T-helper 1 cell treated with Interleukin-12 subunit alpha and Interleukin-12 subunit beta and Interleukin-4 antibody, amounts not matched to agents 30 ng/mL and 1 ng/mL, for 36 hours (primary cell): ENCODE measurements around the gene IGFL2. TPM values are rescaled to one million over a fixed set of nuclear protein-coding genes. Genes with fewer than 3 reads are reported as not detected.
"Not testable (repeated sequence)": the region's sequence is repeated elsewhere in the genome, so short reads cannot be mapped to it uniquely, and the experiment has no call there.

ENCODE experiments used
- intact Hi-C: fragments of 100-400 bp; cut with micrococcal nuclease; formaldehyde crosslinking; loops from one replicate; pipeline ENCODE4 v1.15.1; 2024
- total RNA-seq: library from RNA; stranded (reverse); gene quantifications from 2 replicates; pipeline ENCODE4 v1.2.3, GENCODE V29; 2022

IGFL2 gene
- total RNA-seq, 1 donor from 2014 or later = not detected

DNA sequence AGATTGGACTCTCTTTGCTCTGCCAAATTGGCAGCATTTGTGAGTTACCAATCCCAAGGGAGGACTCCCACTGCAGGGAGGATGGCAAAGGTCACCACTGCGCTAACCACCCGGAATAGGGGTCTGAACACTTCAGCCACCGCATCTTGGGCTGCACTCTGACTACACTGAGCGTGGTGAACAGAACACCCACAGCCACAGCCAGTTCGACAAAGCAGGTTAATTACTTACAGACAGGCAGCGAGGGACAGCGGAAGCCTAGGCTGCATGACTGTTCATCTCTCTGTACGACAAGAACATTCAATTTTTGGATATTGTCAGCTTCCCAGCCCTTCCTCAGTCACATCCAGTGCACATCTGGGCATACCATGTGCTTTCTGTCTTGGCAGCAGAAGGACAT is 59.8 kb downstream of the IGFL2 start:
- intact Hi-C loops = not testable (repeated sequence)

DNA sequence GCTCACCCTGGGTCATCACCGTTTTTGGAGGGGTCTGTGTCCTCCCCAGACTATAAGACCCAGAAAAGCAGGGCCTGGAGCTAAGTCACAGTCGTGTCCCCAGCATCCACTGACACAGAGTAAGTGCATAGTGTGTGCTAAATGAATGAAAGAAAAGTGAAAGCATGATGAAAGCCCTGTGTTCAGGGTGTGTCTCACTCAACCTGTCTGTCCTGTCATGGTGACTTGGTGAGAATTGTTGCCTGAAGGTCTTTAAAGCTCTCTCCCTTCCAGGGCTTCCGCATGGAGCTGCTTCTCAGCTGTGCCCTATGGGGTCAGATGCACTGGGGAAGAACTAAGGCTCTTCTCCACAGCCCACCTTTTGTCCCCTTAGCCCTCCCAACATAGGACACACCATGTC is 61.0 kb downstream of the IGFL2 start:
- intact Hi-C loops = no loop called here

DNA sequence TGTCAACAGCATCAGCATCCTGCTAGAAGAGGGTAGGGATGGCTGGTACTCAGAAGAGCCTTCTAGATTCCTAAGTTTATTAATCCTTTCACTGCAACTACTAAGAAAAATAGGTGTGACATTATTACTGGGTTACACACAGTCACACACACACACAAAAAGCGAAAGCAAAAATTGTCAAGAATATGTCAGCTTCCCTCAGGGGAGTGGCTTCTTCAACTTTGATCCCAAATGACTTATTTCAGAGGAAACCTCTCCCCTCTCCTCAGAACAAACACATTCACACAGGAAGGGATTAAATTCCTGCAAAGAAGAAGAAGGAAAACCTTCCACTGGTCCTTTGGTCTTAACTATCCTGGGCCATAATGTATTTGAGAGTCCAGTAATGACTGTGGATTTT is 61.4 kb downstream of the IGFL2 start:
- intact Hi-C loops = no loop called here

DNA sequence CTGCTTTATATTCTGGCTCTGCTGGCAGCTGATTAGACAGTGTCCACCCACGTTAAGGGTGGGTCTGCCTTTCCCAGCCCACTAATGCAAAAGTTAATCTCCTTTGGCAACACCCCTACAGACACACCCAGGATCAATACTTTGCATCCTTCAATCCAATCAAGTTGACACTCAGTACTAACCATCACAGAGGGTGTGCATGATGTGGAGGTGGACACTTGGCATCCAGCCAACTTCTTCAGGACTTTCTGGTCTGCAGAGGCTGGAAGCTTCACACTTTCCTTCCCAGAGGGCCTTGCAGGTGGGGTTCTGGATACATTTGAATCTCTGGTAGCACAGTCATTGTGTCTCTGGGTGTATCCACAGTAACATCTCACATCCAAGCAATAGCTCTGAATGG is 62.6 kb downstream of the IGFL2 start:
- intact Hi-C loops = no loop called here

Other genes starting within 250 kb of the IGFL2 start
- gene MYPOP, start 245.6 kb upstream of the IGFL2 start, total RNA-seq = 9.4 and 10.4 TPM in 2 replicates
- gene NANOS2, start 233.5 kb upstream of the IGFL2 start, total RNA-seq = not detected in 2 replicates
- gene NOVA2, start 174.4 kb upstream of the IGFL2 start, total RNA-seq = 0.10 and 0.51 TPM in 2 replicates
- 24.2 and 24.8 TPM in 2 replicates for gene CCDC61, start 152.8 kb upstream of the IGFL2 start, total RNA-seq
- gene PGLYRP1, start 125.2 kb upstream of the IGFL2 start, total RNA-seq = not detected in 2 replicates
- not detected in 2 replicates for gene IGFL4, start 107.2 kb upstream of the IGFL2 start, total RNA-seq
- not detected in 2 replicates for gene IGFL3, start 23.6 kb upstream of the IGFL2 start, total RNA-seq
- gene IGFL1, start 81.5 kb downstream of the IGFL2 start, total RNA-seq = not detected in 2 replicates
- not detected in 2 replicates for gene HIF3A, start 148.8 kb downstream of the IGFL2 start, total RNA-seq
- gene PPP5C, start 198.8 kb downstream of the IGFL2 start, total RNA-seq = 118 and 120 TPM in 2 replicates